Measurements from ENCODE around the gene CDH4.
A peak's percentile ranks its signal among the peaks of the same experiment; 100 is the strongest.

The CDH4 gene

GRCh38 chr20:61361501-61361900 is 109.4 kb downstream of the CDH4 start:
- DNase-seq = no peak

- no peak for DNase-seq
Measured at GRCh38 chr20:61364147-61364546, 112.1 kb downstream of the CDH4 start.

- no peak for DNase-seq
Measured at GRCh38 chr20:61366914-61367313, 114.9 kb downstream of the CDH4 start.

GRCh38 chr20:61369731-61370520 is 117.9 kb downstream of the CDH4 start:
- no peak for DNase-seq

- DNase-seq = no peak
Measured at GRCh38 chr20:61370841-61371303, 118.8 kb downstream of the CDH4 start.

- no peak for DNase-seq
Measured at GRCh38 chr20:61371501-61372136, 119.6 kb downstream of the CDH4 start.

- no peak for DNase-seq
Measured at GRCh38 chr20:61372137-61373054, 120.3 kb downstream of the CDH4 start.

- DNase-seq = no peak
Measured at GRCh38 chr20:61373055-61373399, 121.0 kb downstream of the CDH4 start.

GRCh38 chr20:61373956-61374545 is 122.0 kb downstream of the CDH4 start:
- no peak for DNase-seq

- no peak for DNase-seq
Measured at GRCh38 chr20:61376541-61377240, 124.6 kb downstream of the CDH4 start.

- no peak for DNase-seq
Measured at GRCh38 chr20:61378694-61379355, 126.8 kb downstream of the CDH4 start.

GRCh38 chr20:61379898-61380544 is 128.0 kb downstream of the CDH4 start:
- DNase-seq = no peak

- no peak for DNase-seq
Measured at GRCh38 chr20:61380545-61380915, 128.5 kb downstream of the CDH4 start.

GRCh38 chr20:61382194-61382593 is 130.1 kb downstream of the CDH4 start:
- no peak for DNase-seq

- no peak for DNase-seq
Measured at GRCh38 chr20:61385296-61385695, 133.2 kb downstream of the CDH4 start.

- no peak for DNase-seq
Measured at GRCh38 chr20:61385731-61386130, 133.7 kb downstream of the CDH4 start.

- peak; percentile 33 for DNase-seq
Measured at GRCh38 chr20:61387204-61387953, 135.3 kb downstream of the CDH4 start.

GRCh38 chr20:61387954-61388348 is 135.9 kb downstream of the CDH4 start:
- DNase-seq = no peak

- no peak for DNase-seq
Measured at GRCh38 chr20:61389077-61389476, 137.0 kb downstream of the CDH4 start.

- DNase-seq = no peak
Measured at GRCh38 chr20:61391185-61391584, 139.1 kb downstream of the CDH4 start.
